Adrenal gland (tissue), 12 donors: ENCODE measurements around the gene ADH7. TPM values are rescaled to one million over a fixed set of nuclear protein-coding genes. Genes with fewer than 3 reads are reported as not detected.

Source experiments
- DNase-seq, 7 donors: peaks; one replicate each; pipeline ENCODE4 v3.0.0-alpha.2; 2019 to 2020
- H3K27ac ChIP-seq, 5 donors: fragments of 200-600 bp; sonication (generic) in 4 of 5; 1 replicate in 3 of 5; 2 replicates in 2 of 5; pipeline versions ENCODE4 v1.5.1 to v1.8.0; 2016 to 2020; ENCODE audit warnings: mild to moderate bottlenecking in 1 of 5
- H3K27me3 ChIP-seq: fragments of 200-600 bp; 2 replicates; pipeline ENCODE4 v1.8.0; 2021
- H3K36me3 ChIP-seq, 2 donors: fragments of 200-600 bp; replicated peaks in 1 of 2; 1 replicate in 1 of 2; 2 replicates in 1 of 2; pipeline versions ENCODE4 v1.5.1 to v1.8.0; 2018 to 2022
- H3K4me1 ChIP-seq, 2 donors: fragments of 200-600 bp; replicated peaks in 1 of 2; 1 replicate in 1 of 2; 2 replicates in 1 of 2; pipeline versions ENCODE4 v1.5.1 to v1.8.0; 2018 to 2021
- H3K4me3 ChIP-seq, 4 donors: fragments of 200-600 bp; sonication (generic) in 3 of 4; one replicate each; pipeline ENCODE4 v1.5.1; 2016 to 2018
- H3K9me3 ChIP-seq, 3 donors: fragments of 200-600 bp; sonication (generic) in 1 of 3; replicated peaks in 1 of 3; 1 replicate in 2 of 3; 2 replicates in 1 of 3; pipeline versions ENCODE4 v1.5.1 to v1.8.0; 2016 to 2021
- POLR2A ChIP-seq, 2 donors: fragments of 450-650 bp; IDR thresholded peaks; one replicate each; pipeline ENCODE4 v1.6.1; 2017; ENCODE audit warnings: antibody characterized with exemption in 2 of 2, mild to moderate bottlenecking in 2 of 2, moderate library complexity in 1 of 2
- WGBS, 4 donors: extraction: QIAGEN DNeasy Blood & Tissue Kit in 2 of 4; methylation state at CpG; one replicate each; pipeline versions ENCODE4 v1.1.5 to v1.1.7; 2013 to 2017; 5-methylcytosine and 5-hydroxymethylcytosine counted together
- intact Hi-C, 2 donors: fragments of 100-400 bp; cut with DNase I; formaldehyde crosslinking; loops; one replicate each; pipeline versions ENCODE4 v1.14.1 to v1.15.0; 2022 to 2023
- polyA plus RNA-seq, 3 donors: library from polyadenylated mRNA; stranded (reverse); fragments of 200-250 nt in 2 of 3; fragments of 350-450 nt in 1 of 3; fragmentation: Illumina TruSeq in 1 of 3; extraction: RNeasy Lipid Tissue Mini Kit (QIAGEN cat#74804) in 1 of 3; gene quantifications; one replicate each; pipeline ENCODE4 v1.2.3, GENCODE V29; 2013 to 2014
- total RNA-seq, 9 donors: library from RNA; depleted of rRNA in 4 of 9; stranded (reverse); fragments of >200 nt in 4 of 9; fragments of 120-200 nt in 1 of 9; fragmentation: NEBNext Ultra II Directional in 1 of 9; extraction: Animal tissue kit (Norgen Biotek cat#: 25700) in 1 of 9; gene quantifications; one replicate each; pipeline versions ENCODE4 v1.1.0 to v1.2.4, GENCODE V29; 2013 to 2023
- TF ChIP-seq, protein P1 (sequence below), 6 experiments: fragments of 450-650 bp in 4 of 6; fragments of 200-600 bp in 2 of 6; sonication (generic) in 1 of 6; IDR thresholded peaks; 1 replicate in 5 of 6; 2 replicates in 1 of 6; pipeline versions ENCODE4 v1.5.1 to v1.8.0; 2016 to 2021; ENCODE audit warnings: antibody characterized with exemption in 6 of 6, mild to moderate bottlenecking in 2 of 6, moderate library complexity in 1 of 6
- donor health status: healthy with polysubstance abuse.
- donor health status: Bipolar disorder and iron deficiency.
- donor health status: DM: yes; HTN: yes; CAD: no.
- donor health status: DM: no; HTN: no; CAD: no.
- donor health status: DM: no; HTN: no; CAD: no.
- donor health status: DM: yes; HTN: yes; CAD: no.

The ADH7 gene
- total and polyA plus RNA-seq, 12 donors: 0.13 TPM; not detected in 11

DNA sequence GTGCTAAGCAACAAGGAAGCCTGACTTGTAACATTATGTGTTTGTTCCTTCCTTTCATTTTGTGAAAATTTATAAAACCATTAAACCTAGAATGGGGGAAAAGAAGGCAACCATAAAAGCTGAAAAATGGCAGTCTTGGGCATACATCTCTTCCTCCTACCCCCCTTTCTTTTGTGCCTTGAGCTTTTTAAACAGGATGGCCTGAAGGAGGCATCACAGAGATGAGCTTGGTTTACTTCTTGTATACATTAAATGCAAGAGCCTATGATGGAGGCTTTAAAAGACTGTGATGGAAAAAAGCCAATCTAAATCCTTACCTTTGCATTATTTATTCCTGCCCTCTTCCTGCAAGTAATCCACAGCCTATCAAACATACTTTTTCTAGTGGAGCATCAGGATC is 36.2 kb upstream of the ADH7 start:
- Histone ChIP-seq H3K36me3 (no peaks in the 10 kb centered on the region), H3K4me3 (no peak overlapping the region), H3K4me1 (no peaks in the 10 kb centered on the region), H3K27ac (no peak overlapping the region), H3K9me3 (no peaks in the 10 kb centered on the region), H3K27me3 (no peaks in the 10 kb centered on the region)
- TF ChIP-seq, protein P1, sequence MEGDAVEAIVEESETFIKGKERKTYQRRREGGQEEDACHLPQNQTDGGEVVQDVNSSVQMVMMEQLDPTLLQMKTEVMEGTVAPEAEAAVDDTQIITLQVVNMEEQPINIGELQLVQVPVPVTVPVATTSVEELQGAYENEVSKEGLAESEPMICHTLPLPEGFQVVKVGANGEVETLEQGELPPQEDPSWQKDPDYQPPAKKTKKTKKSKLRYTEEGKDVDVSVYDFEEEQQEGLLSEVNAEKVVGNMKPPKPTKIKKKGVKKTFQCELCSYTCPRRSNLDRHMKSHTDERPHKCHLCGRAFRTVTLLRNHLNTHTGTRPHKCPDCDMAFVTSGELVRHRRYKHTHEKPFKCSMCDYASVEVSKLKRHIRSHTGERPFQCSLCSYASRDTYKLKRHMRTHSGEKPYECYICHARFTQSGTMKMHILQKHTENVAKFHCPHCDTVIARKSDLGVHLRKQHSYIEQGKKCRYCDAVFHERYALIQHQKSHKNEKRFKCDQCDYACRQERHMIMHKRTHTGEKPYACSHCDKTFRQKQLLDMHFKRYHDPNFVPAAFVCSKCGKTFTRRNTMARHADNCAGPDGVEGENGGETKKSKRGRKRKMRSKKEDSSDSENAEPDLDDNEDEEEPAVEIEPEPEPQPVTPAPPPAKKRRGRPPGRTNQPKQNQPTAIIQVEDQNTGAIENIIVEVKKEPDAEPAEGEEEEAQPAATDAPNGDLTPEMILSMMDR (IDR thresholded peaks at IDR 0.05): no peak
- no peak for TF ChIP-seq POLR2A (IDR thresholded peaks at IDR 0.05)
- intact Hi-C loops: no loop called here
- DNase-seq: no peak

DNA sequence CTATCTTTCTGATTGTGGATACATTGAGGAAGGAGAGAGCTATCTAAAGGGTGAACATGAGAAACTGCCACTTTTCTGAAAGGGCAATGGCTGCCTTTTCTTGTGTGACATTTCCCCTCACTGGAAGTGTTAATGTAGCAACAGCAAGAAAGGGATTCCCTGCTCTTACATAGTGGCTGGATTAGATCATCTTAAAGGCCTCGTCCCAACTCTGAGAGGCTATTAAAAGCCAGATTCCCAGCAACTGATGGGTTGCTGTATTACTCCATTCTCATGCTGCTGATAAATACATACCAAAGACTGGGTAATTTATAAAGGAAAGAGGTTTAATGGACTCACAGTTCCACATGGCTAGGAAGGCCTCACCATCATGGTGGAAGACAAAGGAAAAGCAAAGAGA is 33.7 kb upstream of the ADH7 start:
- H3K9me3 ChIP-seq: no peaks in the 10 kb centered on the region
- TF ChIP-seq, protein P1 (IDR thresholded peaks at IDR 0.05): no peak
- no peak for TF ChIP-seq POLR2A (IDR thresholded peaks at IDR 0.05)
- 80 to 100% (median 86%) methylated on average over 1 of the region's 1 CpG for whole genome bisulfite sequencing, 4 donors
- H3K4me1 ChIP-seq: no peaks in the 10 kb centered on the region
- no peaks in the 10 kb centered on the region for H3K27me3 ChIP-seq
- H3K27ac ChIP-seq: no peak overlapping the region
- no peak for DNase-seq
- H3K4me3 ChIP-seq: no peak overlapping the region
- intact Hi-C loops: no loop called here
- H3K36me3 ChIP-seq: no peaks in the 10 kb centered on the region

DNA sequence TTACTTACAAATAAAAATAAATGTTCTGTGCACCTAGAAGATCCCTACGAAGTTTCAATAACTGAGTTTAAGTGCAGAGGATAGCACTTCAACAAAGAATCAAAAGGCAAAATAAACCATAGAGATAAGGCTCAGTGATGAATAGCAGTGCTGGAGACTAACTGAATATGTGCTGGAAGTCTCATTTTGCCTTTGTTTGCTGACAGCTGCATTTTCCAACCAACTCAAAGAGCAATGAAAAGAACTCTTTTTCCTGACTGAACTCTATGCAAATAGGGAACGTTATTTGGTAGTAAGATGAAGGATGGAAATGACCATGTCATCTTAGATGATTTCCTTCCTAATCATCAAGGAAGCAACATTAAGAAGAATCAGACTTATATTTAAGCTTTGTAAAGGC is 32.7 kb upstream of the ADH7 start:
- TF ChIP-seq, protein P1 (IDR thresholded peaks at IDR 0.05): no peak
- TF ChIP-seq POLR2A (IDR thresholded peaks at IDR 0.05): no peak
- 15 to 47% (median 44%) methylated on average over 2 of the region's 2 CpGs for WGBS, 4 donors
- Histone ChIP-seq H3K4me3 (no peak overlapping the region), H3K27me3 (no peaks in the 10 kb centered on the region), H3K4me1 (no peaks in the 10 kb centered on the region), H3K36me3 (no peaks in the 10 kb centered on the region), H3K27ac (no peak overlapping the region), H3K9me3 (no peaks in the 10 kb centered on the region)
- intact Hi-C loops: no loop called here
- DNase-seq: no peak

DNA sequence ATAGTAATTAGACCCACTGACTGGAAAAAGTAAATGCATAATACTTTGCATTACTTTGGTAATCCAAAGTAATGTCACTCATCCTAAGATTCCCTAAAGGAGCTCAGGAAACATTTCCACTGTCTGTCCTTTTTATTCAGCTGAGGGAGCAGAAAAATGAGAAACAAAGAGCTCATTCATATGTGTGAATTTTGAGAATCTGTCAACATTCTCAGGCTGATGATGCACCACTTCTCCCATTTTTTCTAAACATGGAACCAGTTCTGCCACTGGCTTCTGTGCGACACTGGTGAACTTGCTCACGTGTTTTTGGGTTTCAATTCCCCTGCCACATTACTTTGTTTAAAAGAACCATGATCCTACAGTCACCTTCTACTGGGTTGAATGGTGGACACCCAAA is 28.4 kb upstream of the ADH7 start:
- Histone ChIP-seq H3K4me3 (no peak overlapping the region), H3K4me1 (no peaks in the 10 kb centered on the region), H3K36me3 (no peaks in the 10 kb centered on the region), H3K27ac (no peak overlapping the region), H3K9me3 (no peaks in the 10 kb centered on the region), H3K27me3 (no peaks in the 10 kb centered on the region)
- intact Hi-C loops: loop anchor here in 1 of 2 donors (5.0 kb wide), 1 partner anchor 341 kb away; no protein-coding TSS in a partner anchor
- no peak for TF ChIP-seq POLR2A (IDR thresholded peaks at IDR 0.05)
- TF ChIP-seq, protein P1 (IDR thresholded peaks at IDR 0.05): no peak
- no peak for DNase-seq
- 65 to 82% (median 70%) methylated on average over 2 of the region's 2 CpGs for WGBS, 4 donors
